Neural progenitor cell (in vitro differentiated cells): ENCODE data around the gene C4B. TPM values are rescaled to one million over a fixed set of nuclear protein-coding genes. Genes with fewer than 3 reads are reported as not detected.
"Not testable (repeated sequence)": the region's sequence is repeated elsewhere in the genome, so short reads cannot be mapped to it uniquely, and the experiment has no call there.

Experiments used
- DNase-seq: peaks from one replicate; pipeline ENCODE4 v3.0.0-alpha.2; 2016; ENCODE audit warnings: low spot score
- H2AFZ ChIP-seq: fragments of 200-600 bp; sonication (generic); replicated peaks from 2 replicates; pipeline ENCODE4 v1.6.1; 2016; ENCODE audit warnings: antibody characterized with exemption
- H3F3A ChIP-seq: fragments of 200-600 bp; sonication (generic); 2 replicates; pipeline ENCODE4 v1.6.1; 2016; ENCODE audit warnings: antibody characterized with exemption, low read depth
- H3K27ac ChIP-seq: fragments of 200-600 bp; sonication (generic); 2 replicates; pipeline ENCODE4 v1.5.1; 2016; ENCODE audit warnings: mild to moderate bottlenecking
- H3K27me3 ChIP-seq: fragments of 200-600 bp; sonication (generic); 2 replicates; pipeline ENCODE4 v1.6.1; 2016; ENCODE audit warnings: mild to moderate bottlenecking, moderate library complexity
- H3K36me3 ChIP-seq: fragments of 200-600 bp; sonication (generic); 2 replicates; pipeline ENCODE4 v1.5.1; 2016
- H3K4me1 ChIP-seq: fragments of 200-600 bp; sonication (generic); 2 replicates; pipeline ENCODE4 v1.6.1; 2016; ENCODE audit warnings: mixed run types
- H3K4me2 ChIP-seq: fragments of 200-600 bp; sonication (generic); 2 replicates; pipeline ENCODE4 v1.6.1; 2016
- H3K4me3 ChIP-seq: fragments of 200-600 bp; sonication (generic); 2 replicates; pipeline ENCODE4 v1.5.1; 2016
- H3K79me2 ChIP-seq: fragments of 200-600 bp; sonication (generic); 2 replicates; pipeline ENCODE4 v1.6.1; 2016; ENCODE audit warnings: low read depth
- H3K9ac ChIP-seq: fragments of 200-600 bp; sonication (generic); 2 replicates; pipeline ENCODE4 v1.6.1; 2016
- H3K9me3 ChIP-seq: fragments of 200-600 bp; sonication (generic); 2 replicates; pipeline ENCODE4 v1.5.1; 2016; ENCODE audit warnings: low read depth
- H4K20me1 ChIP-seq: fragments of 200-600 bp; sonication (generic); 2 replicates; pipeline ENCODE4 v1.6.1; 2016; ENCODE audit warnings: low read depth
- H3K27ac Mint-ChIP-seq: 3 replicates; pipeline ENCODE4 v1.8.0; 2021; ENCODE audit warnings: mixed read lengths
- H3K27me3 Mint-ChIP-seq: 2 replicates; pipeline ENCODE4 v1.8.0; 2022; ENCODE audit warnings: low read depth, mild to moderate bottlenecking, inconsistent platforms, moderate library complexity, mixed read lengths; ENCODE audit not compliant: insufficient read depth
- H3K36me3 Mint-ChIP-seq: 3 replicates; pipeline ENCODE4 v1.8.0; 2021; ENCODE audit warnings: mixed read lengths
- H3K4me1 Mint-ChIP-seq: 3 replicates; pipeline ENCODE4 v1.8.0; 2021; ENCODE audit warnings: mixed read lengths
- H3K4me3 Mint-ChIP-seq: 3 replicates; pipeline ENCODE4 v1.8.0; 2021; ENCODE audit warnings: mild to moderate bottlenecking, moderate library complexity, mixed read lengths
- H3K9me3 Mint-ChIP-seq: 3 replicates; pipeline ENCODE4 v1.8.0; 2020; ENCODE audit warnings: mixed read lengths
- CTCF ChIP-seq: fragments of 200-600 bp; sonication (generic); IDR thresholded peaks from 2 replicates; pipeline ENCODE4 v1.5.1; 2017; ENCODE audit warnings: antibody characterized with exemption, mild to moderate bottlenecking
- EZH2 ChIP-seq: fragments of 200-600 bp; sonication (generic); IDR thresholded peaks from 2 replicates; pipeline ENCODE4 v1.6.1; 2017; ENCODE audit warnings: antibody characterized with exemption, mild to moderate bottlenecking, moderate library complexity
- EZH2phosphoT487 ChIP-seq: fragments of 200-600 bp; sonication (generic); IDR thresholded peaks from 2 replicates; pipeline ENCODE4 v1.6.1; 2017; ENCODE audit warnings: antibody characterized with exemption
- total RNA-seq: library from RNA; depleted of rRNA; stranded (reverse); fragments of >200 nt; gene quantifications from 2 replicates; pipeline ENCODE4 v1.2.3, GENCODE V29; 2015; ENCODE audit warnings: low replicate concordance

The C4B gene
- total RNA-seq, 1 donor from 2014 or later: 0.30 TPM

GRCh38 chr6:32050562-32050961 lies 36.0 kb downstream of the C4B start:
- Histone ChIP-seq H3K4me2 (no peak overlapping the region), H3F3A (no peaks in the 10 kb centered on the region), H3K36me3 (no peaks in the 10 kb centered on the region), H3K27ac (no peak overlapping the region), H3K9ac (no peak overlapping the region), H3K27me3 (no peaks in the 10 kb centered on the region), H3K9me3 (no peaks in the 10 kb centered on the region), H2AFZ (no peak overlapping the region), H3K4me1 (no peaks in the 10 kb centered on the region), H3K4me3 (no peak overlapping the region), H4K20me1 (no peaks in the 10 kb centered on the region), H3K79me2 (no peaks in the 10 kb centered on the region)
- H3K27me3 Mint-ChIP-seq: peaks cover 12% of the 10 kb centered on the region
- no peak for DNase-seq
- TF ChIP-seq EZH2 (no peak), EZH2phosphoT487 (no peak), CTCF (no peak)
- H3K9me3 Mint-ChIP-seq: no peaks in the 10 kb centered on the region
- peak overlapping the region; percentile 70 for H3K4me3 Mint-ChIP-seq
- H3K36me3 Mint-ChIP-seq: no peaks in the 10 kb centered on the region
- peaks cover 34% of the 10 kb centered on the region for H3K4me1 Mint-ChIP-seq
- H3K27ac Mint-ChIP-seq: peak overlapping the region; percentile 36

DNA sequence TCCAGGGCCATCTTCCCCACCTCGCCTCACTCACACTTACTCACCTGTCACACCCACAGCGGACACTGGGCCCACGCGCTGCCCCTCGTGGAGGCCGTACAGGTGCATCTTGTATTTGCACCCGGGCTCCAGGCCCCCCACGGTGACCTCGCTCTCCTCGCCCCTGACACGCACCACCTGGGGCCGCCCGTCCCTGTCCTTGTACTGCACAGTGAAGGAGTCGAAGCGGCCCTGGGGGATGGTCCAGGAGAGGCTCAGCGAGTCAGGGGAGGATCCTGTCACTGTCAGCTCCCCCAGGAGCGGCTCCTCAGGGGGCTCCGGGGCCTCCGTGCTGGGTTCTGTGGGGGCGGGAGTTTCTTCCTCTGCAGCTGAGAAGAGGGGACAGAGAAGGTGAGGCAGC lies 38.0 kb downstream of the C4B start:
- H3K4me3 Mint-ChIP-seq, H4K20me1 ChIP-seq, H3K9ac ChIP-seq, H3K4me3 ChIP-seq, H3K27me3 ChIP-seq, H3K36me3 ChIP-seq, H2AFZ ChIP-seq, H3K36me3 Mint-ChIP-seq, H3K27ac ChIP-seq, H3K4me2 ChIP-seq, H3K27ac Mint-ChIP-seq, H3K9me3 ChIP-seq, H3K79me2 ChIP-seq, H3F3A ChIP-seq, H3K4me1 ChIP-seq, DNase-seq, H3K9me3 Mint-ChIP-seq: not testable (repeated sequence)
- Mint-ChIP-seq H3K4me1 (peaks cover 16% of the 10 kb centered on the region), H3K27me3 (peaks cover 12% of the 10 kb centered on the region)

GRCh38 chr6:32053314-32053713 lies 38.7 kb downstream of the C4B start:
- H3K36me3 ChIP-seq, H3K36me3 Mint-ChIP-seq, DNase-seq: not testable (repeated sequence)

DNA sequence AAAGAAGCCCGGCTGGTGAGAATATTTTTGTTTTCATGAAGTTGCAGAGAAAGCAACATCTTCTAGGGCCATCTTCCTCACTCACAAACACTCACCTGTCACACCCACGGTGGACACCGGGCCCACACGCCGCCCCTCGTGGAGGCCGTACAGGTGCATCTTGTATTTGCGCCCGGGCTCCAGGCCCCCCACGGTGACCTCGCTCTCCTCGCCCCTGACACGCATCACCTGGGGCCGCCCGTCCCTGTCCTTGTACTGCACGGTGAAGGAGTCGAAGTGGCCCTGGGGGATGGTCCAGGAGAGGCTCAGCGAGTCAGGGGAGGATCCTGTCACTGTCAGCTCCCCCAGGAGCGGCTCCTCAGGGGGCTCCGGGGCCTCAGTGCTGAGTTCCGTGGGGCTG lies 41.2 kb downstream of the C4B start:
- H3K27me3 ChIP-seq, H3K4me1 ChIP-seq, H3K4me3 Mint-ChIP-seq, DNase-seq, H4K20me1 ChIP-seq, H3K27ac ChIP-seq, H3K4me3 ChIP-seq, H3K36me3 Mint-ChIP-seq, H2AFZ ChIP-seq, H3K9ac ChIP-seq, H3K4me2 ChIP-seq, H3K36me3 ChIP-seq, H3K79me2 ChIP-seq, H3K9me3 Mint-ChIP-seq, H3F3A ChIP-seq, H3K9me3 ChIP-seq: not testable (repeated sequence)
- Mint-ChIP-seq H3K27me3 (peaks cover 13% of the 10 kb centered on the region), H3K4me1 (peaks cover 13% of the 10 kb centered on the region), H3K27ac (peak overlapping the region; percentile 5)

More at GRCh38 chr6:32053314-32053713, 38.7 kb downstream of the C4B start:
- H4K20me1 ChIP-seq, H2AFZ ChIP-seq, H3K27me3 ChIP-seq, H3F3A ChIP-seq, H3K4me2 ChIP-seq, H3K4me3 ChIP-seq, H3K9ac ChIP-seq, H3K9me3 Mint-ChIP-seq, H3K79me2 ChIP-seq, H3K27ac ChIP-seq, H3K9me3 ChIP-seq, H3K4me3 Mint-ChIP-seq, H3K27ac Mint-ChIP-seq, H3K27me3 Mint-ChIP-seq, H3K4me1 ChIP-seq: not testable (repeated sequence)
- peaks cover 12% of the 10 kb centered on the region for H3K4me1 Mint-ChIP-seq

DNA sequence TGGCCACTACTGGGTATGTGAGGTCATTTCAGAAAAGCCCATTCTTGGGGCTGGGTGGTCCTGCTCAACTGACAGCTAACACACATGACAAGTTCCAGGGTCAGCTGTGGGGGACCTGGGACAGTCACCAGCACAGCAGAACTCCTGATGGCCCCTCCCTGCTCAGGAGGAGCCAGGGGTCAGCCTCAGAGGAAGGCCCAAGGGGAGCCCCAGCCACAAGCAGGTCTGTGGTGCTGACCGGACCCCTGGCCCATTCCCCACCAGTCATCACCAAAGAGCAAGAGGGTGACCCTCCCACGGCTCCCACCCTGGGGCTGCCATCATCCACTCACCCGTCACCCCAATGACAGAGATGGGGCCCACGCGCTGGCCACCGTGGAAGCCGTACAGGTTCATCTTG lies 41.7 kb downstream of the C4B start:
- no peaks in the 10 kb centered on the region for H3K9me3 Mint-ChIP-seq

More for the DNA sequence above, 41.7 kb downstream of the C4B start:
- Histone ChIP-seq H3K27me3 (no peaks in the 10 kb centered on the region), H3K27ac (no peak overlapping the region), H3K9me3 (no peaks in the 10 kb centered on the region), H3K4me1 (no peaks in the 10 kb centered on the region), H3K4me2 (no peak overlapping the region), H2AFZ (no peak overlapping the region), H3F3A (no peaks in the 10 kb centered on the region), H4K20me1 (no peaks in the 10 kb centered on the region), H3K79me2 (no peaks in the 10 kb centered on the region), H3K4me3 (no peak overlapping the region), H3K9ac (no peak overlapping the region), H3K36me3 (no peaks in the 10 kb centered on the region)
- Mint-ChIP-seq H3K4me1 (peaks cover 13% of the 10 kb centered on the region), H3K27me3 (peaks cover 9% of the 10 kb centered on the region), H3K36me3 (no peaks in the 10 kb centered on the region), H3K4me3 (no peak overlapping the region), H3K27ac (no peak overlapping the region)
- TF ChIP-seq EZH2 (no peak), CTCF (no peak)
- no peak for DNase-seq
